HepG2 (cell line): ENCODE results near the gene DNAJB12. TPM values are rescaled to one million over a fixed set of nuclear protein-coding genes. Genes with fewer than 3 reads are reported as not detected.

Experiments used
- ATF7-NPFF ChIP-seq: sonication (generic); formaldehyde crosslinking; IDR thresholded peaks from 2 replicates; pipeline ENCODE4 v1.8.1; 2023; ENCODE audit warnings: mild to moderate bottlenecking, low read depth, missing genetic modification reagents, moderate library complexity
- ATM ChIP-seq: fragments of 450-650 bp; IDR thresholded peaks from 2 replicates; pipeline ENCODE4 v1.7.1; 2017; ENCODE audit warnings: mild to moderate bottlenecking, borderline replicate concordance
- GZF1 ChIP-seq: sonication (generic); formaldehyde crosslinking; IDR thresholded peaks from 2 replicates; pipeline ENCODE4 v1.5.1; 2020; ENCODE audit warnings: mild to moderate bottlenecking, missing genetic modification reagents
- HCFC1 ChIP-seq: fragments of 150-350 bp; IDR thresholded peaks from 2 replicates; pipeline ENCODE4 v1.6.1; 2014; ENCODE audit warnings: low read depth, low read length
- HDAC2 ChIP-seq: sonication (generic); formaldehyde crosslinking; IDR thresholded peaks from 2 replicates; pipeline ENCODE4 v1.4.0; 2020; ENCODE audit warnings: missing genetic modification reagents
- IRF2 ChIP-seq: IDR thresholded peaks from 2 replicates; pipeline ENCODE4 v1.6.1; 2018; ENCODE audit warnings: missing genetic modification reagents, missing compliant biosample characterization
- JUNB ChIP-seq: sonication (generic); formaldehyde crosslinking; IDR thresholded peaks from 2 replicates; pipeline ENCODE4 v1.8.0; 2022; ENCODE audit warnings: missing genetic modification reagents, mild to moderate bottlenecking, borderline replicate concordance
- KAT7 ChIP-seq: IDR thresholded peaks from 2 replicates; pipeline ENCODE4 v1.6.1; 2018; ENCODE audit warnings: borderline replicate concordance, missing compliant biosample characterization
- SRSF1 ChIP-seq: fragments of 200-400 bp; formaldehyde crosslinking; optimal IDR thresholded peaks from 2 replicates; pipeline ENCODE3; 2017; ENCODE audit warnings: mild to moderate bottlenecking, low read depth, low read length, moderate library complexity
- THAP11 ChIP-seq: IDR thresholded peaks from 2 replicates; pipeline ENCODE4 v1.6.1; 2016; ENCODE audit warnings: missing biosample characterization, missing genetic modification reagents
- ZBTB20 ChIP-seq: sonication (generic); formaldehyde crosslinking; IDR thresholded peaks from 2 replicates; pipeline ENCODE4 v1.8.1; 2023; ENCODE audit warnings: missing genetic modification reagents, low read depth, mild to moderate bottlenecking, borderline replicate concordance
- ZBTB7B ChIP-seq: sonication (generic); formaldehyde crosslinking; IDR thresholded peaks from 2 replicates; pipeline ENCODE4 v1.4.0; 2020; ENCODE audit warnings: missing genetic modification reagents
- ZKSCAN1 ChIP-seq: fragments of 150-350 bp; IDR thresholded peaks from 2 replicates; pipeline ENCODE4 v1.6.1; 2014; ENCODE audit warnings: low read length
- ZNF205 ChIP-seq: IDR thresholded peaks from 2 replicates; pipeline ENCODE4 v1.6.1; 2018; ENCODE audit warnings: missing biosample characterization, missing genetic modification reagents
- ZNF253 ChIP-seq: sonication (generic); formaldehyde crosslinking; IDR thresholded peaks from 2 replicates; pipeline ENCODE4 v1.8.0; 2022; ENCODE audit warnings: mild to moderate bottlenecking, missing genetic modification reagents, borderline replicate concordance
- ZNF382 ChIP-seq: sonication (generic); formaldehyde crosslinking; IDR thresholded peaks from 2 replicates; pipeline ENCODE4 v1.5.0; 2020; ENCODE audit warnings: missing genetic modification reagents, mild to moderate bottlenecking, borderline replicate concordance
- ZNF598 ChIP-seq: sonication (generic); formaldehyde crosslinking; IDR thresholded peaks from 2 replicates; pipeline ENCODE4 v1.5.1; 2020; ENCODE audit warnings: mild to moderate bottlenecking, missing genetic modification reagents, borderline replicate concordance
- polyA plus RNA-seq, 8 experiments: library from polyadenylated mRNA; depleted of rRNA in 3 of 8; stranded (reverse) in 7 of 8; unstranded in 1 of 8; fragments of >200 nt; fragmentation: Illumina TruSeq in 4 of 8; extraction: Trizol in 4 of 8; gene quantifications; 2 replicates each; pipeline versions ENCODE4 v1.2.1 to v1.2.3, GENCODE V29; 2011 to 2016; ENCODE audit warnings: low read depth in 4 of 8, missing spikeins in 1 of 8, mixed read lengths in 1 of 8; ENCODE audit not compliant: insufficient read depth in 1 of 8
- total RNA-seq, 5 experiments: library from RNA; depleted of rRNA; stranded (reverse); fragments of >200 nt; fragmentation: Illumina TruSeq; extraction: Trizol; gene quantifications; 2 replicates each; pipeline ENCODE4 v1.2.3, GENCODE V29; 2016; ENCODE audit warnings: low read depth in 1 of 5
- TF ChIP-seq, protein P1 (sequence below): sonication (generic); formaldehyde crosslinking; IDR thresholded peaks from 2 replicates; pipeline ENCODE4 v1.5.0; 2020; ENCODE audit warnings: mild to moderate bottlenecking, missing genetic modification reagents
- TF ChIP-seq, protein P2 (sequence below), 2 experiments: sonication (generic) in 1 of 2; formaldehyde crosslinking in 1 of 2; IDR thresholded peaks; 2 replicates each; pipeline versions ENCODE4 v1.5.1 to v1.6.1; 2011 to 2020; ENCODE audit warnings: borderline replicate concordance in 1 of 2, low read depth in 1 of 2, low read length in 1 of 2, mild to moderate bottlenecking in 1 of 2, missing genetic modification reagents in 1 of 2, moderate library complexity in 1 of 2
- TF ChIP-seq, protein P3 (sequence below): sonication (generic); formaldehyde crosslinking; IDR thresholded peaks from 2 replicates; pipeline ENCODE4 v1.5.1; 2020; ENCODE audit warnings: mild to moderate bottlenecking, missing genetic modification reagents

The DNAJB12 gene
- total and polyA plus RNA-seq, 2 of the 13 experiments (the other 11 are each of a cell fraction or from before 2014, with no cell fraction given), result 10.8 to 18.2 TPM

DNA sequence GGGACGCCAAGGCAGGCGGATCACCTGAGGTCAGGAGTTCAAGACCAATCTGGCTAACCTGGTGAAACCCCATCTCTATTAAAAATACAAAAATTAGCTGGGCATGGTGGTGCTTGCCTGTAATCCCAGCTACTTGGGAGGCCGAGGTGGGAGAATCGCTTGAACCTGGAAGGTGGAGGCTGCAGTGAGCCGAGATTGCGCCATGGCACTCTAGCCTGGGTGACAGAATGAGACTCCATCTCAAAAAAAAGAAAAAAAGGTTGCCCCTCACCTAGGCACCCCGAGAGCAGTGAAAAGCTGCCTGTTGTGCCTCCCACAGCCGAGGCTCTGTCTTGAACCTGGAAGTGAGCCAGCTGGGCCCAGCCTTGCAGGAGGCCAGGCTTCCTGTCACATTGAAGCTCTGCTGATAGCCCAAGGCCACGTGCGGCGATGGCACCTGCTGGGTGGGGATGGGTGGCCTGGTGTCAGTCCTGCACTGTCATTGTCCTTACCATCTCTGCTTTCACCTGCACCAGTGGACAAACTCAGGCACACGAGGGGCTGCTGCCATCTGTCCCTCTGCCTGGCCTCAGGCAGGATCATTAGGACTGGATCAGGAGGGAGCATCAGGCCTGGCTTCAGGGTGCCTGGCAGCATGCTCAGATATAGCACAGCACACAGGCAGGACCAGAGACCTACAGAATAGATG, 37.8 kb downstream of the DNAJB12 start (continued):
- 0 out of 2 replicates have a peak, but pooled peaks have one; percentile 51 for TF ChIP-seq GZF1
- no peak for TF ChIP-seq KAT7 (CRISPR knock-in tag)
- TF ChIP-seq ZNF253, result peak; percentile 68; the same call in 1 of the 2 replicates
- peak; percentile 85 for TF ChIP-seq ZNF205 (CRISPR knock-in tag)
- TF ChIP-seq, protein P1, sequence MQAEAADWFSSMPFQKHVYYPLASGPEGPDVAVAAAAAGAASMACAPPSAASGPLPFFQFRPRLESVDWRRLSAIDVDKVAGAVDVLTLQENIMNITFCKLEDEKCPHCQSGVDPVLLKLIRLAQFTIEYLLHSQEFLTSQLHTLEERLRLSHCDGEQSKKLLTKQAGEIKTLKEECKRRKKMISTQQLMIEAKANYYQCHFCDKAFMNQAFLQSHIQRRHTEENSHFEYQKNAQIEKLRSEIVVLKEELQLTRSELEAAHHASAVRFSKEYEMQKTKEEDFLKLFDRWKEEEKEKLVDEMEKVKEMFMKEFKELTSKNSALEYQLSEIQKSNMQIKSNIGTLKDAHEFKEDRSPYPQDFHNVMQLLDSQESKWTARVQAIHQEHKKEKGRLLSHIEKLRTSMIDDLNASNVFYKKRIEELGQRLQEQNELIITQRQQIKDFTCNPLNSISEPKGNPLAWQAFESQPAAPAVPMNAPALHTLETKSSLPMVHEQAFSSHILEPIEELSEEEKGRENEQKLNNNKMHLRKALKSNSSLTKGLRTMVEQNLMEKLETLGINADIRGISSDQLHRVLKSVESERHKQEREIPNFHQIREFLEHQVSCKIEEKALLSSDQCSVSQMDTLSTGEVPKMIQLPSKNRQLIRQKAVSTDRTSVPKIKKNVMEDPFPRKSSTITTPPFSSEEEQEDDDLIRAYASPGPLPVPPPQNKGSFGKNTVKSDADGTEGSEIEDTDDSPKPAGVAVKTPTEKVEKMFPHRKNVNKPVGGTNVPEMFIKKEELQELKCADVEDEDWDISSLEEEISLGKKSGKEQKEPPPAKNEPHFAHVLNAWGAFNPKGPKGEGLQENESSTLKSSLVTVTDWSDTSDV (CRISPR knock-in tag), result no peak
- TF ChIP-seq, protein P2, sequence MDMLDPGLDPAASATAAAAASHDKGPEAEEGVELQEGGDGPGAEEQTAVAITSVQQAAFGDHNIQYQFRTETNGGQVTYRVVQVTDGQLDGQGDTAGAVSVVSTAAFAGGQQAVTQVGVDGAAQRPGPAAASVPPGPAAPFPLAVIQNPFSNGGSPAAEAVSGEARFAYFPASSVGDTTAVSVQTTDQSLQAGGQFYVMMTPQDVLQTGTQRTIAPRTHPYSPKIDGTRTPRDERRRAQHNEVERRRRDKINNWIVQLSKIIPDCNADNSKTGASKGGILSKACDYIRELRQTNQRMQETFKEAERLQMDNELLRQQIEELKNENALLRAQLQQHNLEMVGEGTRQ (IDR thresholded peaks at IDR 0.05; ENCODE audit: low read depth, low read length), result no peak
- TF ChIP-seq, protein P2 (CRISPR knock-in tag; IDR thresholded peaks at IDR 0.05; ENCODE audit: borderline replicate concordance), result peak; percentile 53; the same call in 1 of the 2 replicates
- no peak for TF ChIP-seq ATM
- TF ChIP-seq, protein P3, sequence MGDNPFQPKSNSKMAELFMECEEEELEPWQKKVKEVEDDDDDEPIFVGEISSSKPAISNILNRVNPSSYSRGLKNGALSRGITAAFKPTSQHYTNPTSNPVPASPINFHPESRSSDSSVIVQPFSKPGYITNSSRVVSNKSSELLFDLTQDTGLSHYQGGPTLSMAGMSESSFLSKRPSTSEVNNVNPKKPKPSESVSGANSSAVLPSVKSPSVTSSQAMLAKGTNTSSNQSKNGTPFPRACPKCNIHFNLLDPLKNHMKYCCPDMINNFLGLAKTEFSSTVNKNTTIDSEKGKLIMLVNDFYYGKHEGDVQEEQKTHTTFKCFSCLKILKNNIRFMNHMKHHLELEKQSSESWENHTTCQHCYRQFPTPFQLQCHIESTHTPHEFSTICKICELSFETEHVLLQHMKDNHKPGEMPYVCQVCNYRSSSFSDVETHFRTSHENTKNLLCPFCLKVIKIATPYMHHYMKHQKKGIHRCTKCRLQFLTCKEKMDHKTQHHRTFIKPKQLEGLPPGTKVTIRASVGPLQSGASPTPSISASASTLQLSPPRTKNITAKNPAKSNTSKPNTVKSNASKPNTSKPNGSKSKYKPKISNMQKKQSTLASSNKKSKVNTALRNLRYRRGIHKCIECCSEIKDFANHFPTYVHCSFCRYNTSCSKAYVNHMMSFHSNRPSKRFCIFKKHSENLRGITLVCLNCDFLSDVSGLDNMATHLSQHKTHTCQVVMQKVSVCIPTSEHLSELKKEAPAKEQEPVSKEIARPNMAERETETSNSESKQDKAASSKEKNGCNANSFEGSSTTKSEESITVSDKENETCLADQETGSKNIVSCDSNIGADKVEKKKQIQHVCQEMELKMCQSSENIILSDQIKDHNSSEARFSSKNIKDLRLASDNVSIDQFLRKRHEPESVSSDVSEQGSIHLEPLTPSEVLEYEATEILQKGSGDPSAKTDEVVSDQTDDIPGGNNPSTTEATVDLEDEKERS (CRISPR knock-in tag), result 0 out of 2 replicates have a peak, but pooled peaks have one; percentile 62
- TF ChIP-seq ATF7-NPFF (CRISPR knock-in tag), result peak; percentile 78
- TF ChIP-seq JUNB (CRISPR knock-in tag), result 0 out of 2 replicates have a peak, but pooled peaks have one; percentile 19
- no peak for TF ChIP-seq SRSF1
- no peak for TF ChIP-seq ZKSCAN1
- peak; percentile 93 for TF ChIP-seq IRF2 (CRISPR knock-in tag)
- TF ChIP-seq THAP11 (CRISPR knock-in tag), result peak; percentile 65
- TF ChIP-seq ZNF382 (CRISPR knock-in tag), result no peak
- TF ChIP-seq ZNF598 (CRISPR knock-in tag), result no peak; the same call in 1 of the 2 replicates
- TF ChIP-seq HCFC1, result no peak
- peak; percentile 70 for TF ChIP-seq ZBTB7B (CRISPR knock-in tag)
- TF ChIP-seq ZBTB20, result peak; percentile 89; the same call in 1 of the 2 replicates
- peak; percentile 89 for TF ChIP-seq HDAC2
